Lung (tissue), 12 donors: ENCODE measurements around the gene ABHD10. TPM values are rescaled to one million over a fixed set of nuclear protein-coding genes. Genes with fewer than 3 reads are reported as not detected.

Experiments
- ATAC-seq: fragments of 200-7000 bp; cut with Tn5 transposase; one replicate; pipeline ENCODE4 v1.9.1; 2020; ENCODE audit warnings: moderate number of reproducible peaks; ENCODE audit not compliant: insufficient read depth, low FRiP score
- DNase-seq, 3 donors: peaks; one replicate each; pipeline ENCODE4 v3.0.0-alpha.2; 2013 to 2017
- H3K27ac ChIP-seq, 2 donors: one replicate each; pipeline ENCODE4 v1.5.1; 2013; ENCODE audit warnings: mild to moderate bottlenecking in 2 of 2, moderate library complexity in 2 of 2, control low read depth in 1 of 2, inconsistent platforms in 1 of 2, low read depth in 1 of 2, low read length in 1 of 2
- H3K27me3 ChIP-seq, 3 donors: one replicate each; pipeline ENCODE4 v1.5.1; 2013; ENCODE audit warnings: low read length in 2 of 3; ENCODE audit not compliant: control insufficient read depth in 3 of 3, insufficient read depth in 3 of 3
- H3K36me3 ChIP-seq, 4 donors: one replicate each; pipeline ENCODE4 v1.5.1; 2013; ENCODE audit warnings: low read length in 4 of 4, mild to moderate bottlenecking in 1 of 4, moderate library complexity in 1 of 4; ENCODE audit not compliant: control insufficient read depth in 4 of 4, insufficient read depth in 4 of 4
- H3K4me1 ChIP-seq, 5 donors: one replicate each; pipeline ENCODE4 v1.5.1; 2013; ENCODE audit warnings: low read length in 5 of 5, mild to moderate bottlenecking in 2 of 5, moderate library complexity in 1 of 5; ENCODE audit not compliant: control insufficient read depth in 5 of 5, insufficient read depth in 5 of 5
- H3K4me3 ChIP-seq: one replicate; pipeline ENCODE4 v1.5.1; 2013; ENCODE audit warnings: mild to moderate bottlenecking, control low read depth, moderate library complexity
- H3K9ac ChIP-seq, 2 donors: one replicate each; pipeline ENCODE4 v1.5.1; 2013; ENCODE audit warnings: low read length in 2 of 2, control low read depth in 1 of 2; ENCODE audit not compliant: insufficient read depth in 1 of 2
- H3K9me3 ChIP-seq, 4 donors: one replicate each; pipeline ENCODE4 v1.5.1; 2013; ENCODE audit warnings: low read length in 3 of 4, mild to moderate bottlenecking in 1 of 4, moderate library complexity in 1 of 4; ENCODE audit not compliant: control insufficient read depth in 4 of 4, insufficient read depth in 3 of 4
- CTCF ChIP-seq: IDR thresholded peaks from 2 replicates; pipeline ENCODE4 v1.5.1; 2012; ENCODE audit warnings: mild to moderate bottlenecking; ENCODE audit errors: control extremely low read depth, extremely low read depth
- WGBS, 2 donors: extraction: QIAGEN DNeasy Blood & Tissue Kit; methylation state at CpG; one replicate each; pipeline ENCODE4 v1.1.7; 2013; 5-methylcytosine and 5-hydroxymethylcytosine counted together
- polyA plus RNA-seq, 2 donors: library from polyadenylated mRNA; stranded (reverse); fragments of 200-250 nt; gene quantifications; one replicate each; pipeline ENCODE4 v1.2.1, GENCODE V29; 2013
- total RNA-seq, 2 donors: library from RNA; depleted of rRNA in 1 of 2; stranded (reverse); fragments of >200 nt in 1 of 2; gene quantifications; one replicate each; pipeline ENCODE4 v1.2.1, GENCODE V29; 2014 to 2021
- donor health status: control.
- donor health status: control.
- donor health status: Bipolar disorder and iron deficiency.
- donor health status: healthy.
- donor health status: DM: yes; HTN: yes; CAD: no.

ABHD10 gene
- total and polyA plus RNA-seq, 4 donors, result 10.6 to 52.1 (median 23.0) TPM

- Histone ChIP-seq H3K36me3 (peaks cover 0 to 21% (median 13%) of the 10 kb centered on the region in 4 donors), H3K27me3 (no peaks in the 10 kb centered on the region), H3K9ac (no peak overlapping the region), H3K9me3 (no peaks in the 10 kb centered on the region), H3K4me1 (peaks cover 0 to 17% (median 4%) of the 10 kb centered on the region in 5 donors), H3K4me3 (no peak overlapping the region), H3K27ac (no peak overlapping the region)
- DNase-seq (no peak), ATAC-seq (no peak)
- TF ChIP-seq CTCF, result no peak
Observed at GRCh38 chr3:111936191-111936841, 42.5 kb upstream of the ABHD10 start.

GRCh38 chr3:111936967-111937366 lies 41.9 kb upstream of the ABHD10 start:
- 80 to 88% methylated on average over 1 of the region's 1 CpG for WGBS, 2 donors
- H3K4me1 ChIP-seq, result peaks cover 0 to 12% (median 2%) of the 10 kb centered on the region in 5 donors
- no peak for DNase-seq
- no peak for ATAC-seq
- H3K9ac ChIP-seq, result no peak overlapping the region
- no peak for TF ChIP-seq CTCF
- H3K36me3 ChIP-seq, result peaks cover 2 to 25% (median 10%) of the 10 kb centered on the region in 4 donors
- no peak overlapping the region for H3K4me3 ChIP-seq
- no peaks in the 10 kb centered on the region for H3K27me3 ChIP-seq
- no peaks in the 10 kb centered on the region for H3K9me3 ChIP-seq
- H3K27ac ChIP-seq, result peak overlapping the region in 1 of 2 donors; percentile 50

- ATAC-seq, result no peak
- TF ChIP-seq CTCF, result no peak
- no peak overlapping the region for H3K27ac ChIP-seq
Observed at GRCh38 chr3:111937871-111938270, 41.0 kb upstream of the ABHD10 start.

GRCh38 chr3:111939873-111940272 lies 39.0 kb upstream of the ABHD10 start:
- peaks cover 0 to 8% (median 0%) of the 10 kb centered on the region in 5 donors for H3K4me1 ChIP-seq
- H3K9ac ChIP-seq, result no peak overlapping the region
- no peak for DNase-seq
- no peak for ATAC-seq
- H3K27me3 ChIP-seq, result no peaks in the 10 kb centered on the region
- H3K27ac ChIP-seq, result no peak overlapping the region
- no peaks in the 10 kb centered on the region for H3K9me3 ChIP-seq
- H3K36me3 ChIP-seq, result peaks cover 2 to 27% (median 8%) of the 10 kb centered on the region in 4 donors
- H3K4me3 ChIP-seq, result no peak overlapping the region
- WGBS, 2 donors, result 92 to 95% methylated on average over 2 of the region's 2 CpGs
- no peak for TF ChIP-seq CTCF

More at GRCh38 chr3:111937871-111938270, 41.0 kb upstream of the ABHD10 start:
- Histone ChIP-seq H3K4me3 (no peak overlapping the region), H3K27me3 (no peaks in the 10 kb centered on the region), H3K9ac (no peak overlapping the region), H3K4me1 (peaks cover 0 to 10% (median 0%) of the 10 kb centered on the region in 5 donors), H3K36me3 (peaks cover 2 to 25% (median 8%) of the 10 kb centered on the region in 4 donors), H3K9me3 (no peaks in the 10 kb centered on the region)
- no peak for DNase-seq
